HG02970 (cell line): ENCODE data around the gene TRAPPC3L.

Experiments
- ATAC-seq: cut with Tn5 transposase; IDR thresholded peaks from one replicate; pipeline ENCODE4 v1.9.1; 2021; ENCODE audit warnings: mild to moderate bottlenecking, moderate library complexity, moderate number of reproducible peaks; ENCODE audit not compliant: unreplicated experiment, low FRiP score

The TRAPPC3L gene

DNA sequence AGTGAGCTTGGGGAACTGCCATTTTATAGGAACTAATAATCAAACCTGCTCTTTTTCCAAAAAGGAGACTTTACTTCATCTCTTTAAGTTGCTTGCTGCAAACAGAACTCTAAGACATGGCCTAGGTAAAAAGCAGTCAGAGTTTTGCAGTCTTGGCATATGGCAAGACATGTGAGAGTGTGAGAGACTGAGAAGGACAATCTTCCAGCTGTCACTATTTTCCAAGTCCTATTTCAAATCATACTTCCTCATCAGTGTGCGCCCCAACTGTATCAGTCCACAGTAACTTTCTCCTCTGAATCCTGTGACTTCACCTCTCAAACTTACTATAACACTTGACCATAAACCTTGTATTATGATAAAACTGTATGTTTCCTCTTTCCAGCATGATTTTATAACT, 74.0 kb downstream of the TRAPPC3L start:
- ATAC-seq: no peak

DNA sequence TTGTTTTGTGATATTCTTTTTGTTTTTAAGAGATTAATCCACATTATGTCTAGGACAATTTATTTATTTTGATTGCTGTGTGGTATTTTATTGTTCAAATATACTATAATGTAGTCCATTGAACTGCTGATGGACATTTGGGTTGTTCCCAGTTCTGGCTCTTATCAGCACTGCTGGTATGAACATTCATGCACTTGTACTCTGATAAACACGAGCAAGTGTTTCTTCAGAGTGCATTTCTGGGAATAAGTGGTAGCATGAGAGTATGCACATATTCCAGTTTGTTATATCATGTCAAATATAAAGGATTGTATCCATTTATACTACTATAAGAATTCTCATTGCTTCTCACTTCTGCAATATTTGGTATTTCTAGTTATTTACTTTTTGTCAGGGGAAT, 77.2 kb downstream of the TRAPPC3L start:
- ATAC-seq: no peak

DNA sequence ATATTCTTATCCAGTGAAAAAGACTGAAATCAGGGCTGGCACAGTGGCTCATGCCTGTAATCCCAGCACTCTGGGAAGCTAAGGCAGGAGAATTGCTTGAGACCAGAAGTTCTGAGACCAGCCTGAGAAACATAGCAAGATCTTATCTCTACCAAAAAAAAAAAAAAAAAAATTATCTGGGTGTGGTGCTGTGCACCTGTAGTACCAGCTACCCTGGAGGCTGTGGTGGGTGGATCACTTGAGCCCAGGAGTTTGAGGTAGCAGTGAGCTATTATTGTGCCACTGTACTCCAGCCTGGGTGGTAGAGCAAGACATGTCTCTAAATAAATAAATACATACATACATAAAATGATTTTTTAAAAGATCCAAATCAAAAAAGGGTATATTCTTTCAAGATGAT, 78.0 kb downstream of the TRAPPC3L start:
- no peak for ATAC-seq

DNA sequence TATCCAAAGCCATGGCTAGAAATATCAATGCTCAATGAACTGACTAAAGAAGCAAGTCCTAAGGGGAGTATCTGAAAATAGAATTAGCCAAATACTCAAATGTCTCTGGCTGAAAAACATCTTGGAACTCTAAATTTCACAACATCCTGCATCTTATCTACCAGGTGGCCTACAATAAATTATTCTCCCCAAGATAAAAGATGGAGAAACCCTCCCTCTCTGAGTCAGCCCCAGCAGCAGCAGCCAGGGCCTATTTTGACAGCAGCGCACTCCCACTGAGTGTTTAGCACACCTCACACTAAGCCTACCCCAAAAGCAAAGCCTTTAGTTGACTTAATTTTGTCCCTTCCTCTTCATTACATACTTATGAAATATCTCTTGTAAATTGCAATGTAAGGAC, 78.4 kb downstream of the TRAPPC3L start:
- no peak for ATAC-seq

DNA sequence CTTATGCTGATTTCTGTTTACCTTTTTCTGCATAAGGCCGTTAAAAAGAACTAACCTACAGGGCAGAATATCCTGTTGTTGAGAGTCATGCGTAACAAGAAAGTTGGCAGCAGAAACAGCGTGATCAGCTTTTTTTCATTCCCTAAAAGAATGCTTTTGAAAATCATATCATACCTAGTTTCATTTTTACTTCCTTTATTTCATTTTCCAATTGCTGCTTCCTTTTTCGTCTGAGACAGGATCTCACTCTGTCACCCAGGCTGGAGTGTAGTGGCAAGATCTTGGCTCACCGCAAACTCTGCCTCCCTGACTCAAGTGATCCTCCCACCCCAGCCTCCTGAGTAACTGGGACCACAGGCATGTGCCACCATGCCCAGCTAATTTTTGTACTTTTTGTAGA, 80.2 kb downstream of the TRAPPC3L start:
- no peak for ATAC-seq

DNA sequence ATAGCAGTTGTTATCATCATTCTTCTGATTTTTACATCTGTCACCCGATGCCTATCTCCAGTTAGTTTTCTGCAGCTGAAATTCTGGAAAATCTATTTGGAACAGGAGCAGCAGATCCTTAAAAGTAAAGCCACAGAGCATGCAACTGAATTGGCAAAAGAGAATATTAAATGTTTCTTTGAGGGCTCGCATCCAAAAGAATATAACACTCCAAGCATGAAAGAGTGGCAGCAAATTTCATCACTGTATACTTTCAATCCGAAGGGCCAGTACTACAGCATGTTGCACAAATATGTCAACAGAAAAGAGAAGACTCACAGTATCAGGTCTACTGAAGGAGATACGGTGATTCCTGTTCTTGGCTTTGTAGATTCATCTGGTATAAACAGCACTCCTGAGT, 82.2 kb downstream of the TRAPPC3L start:
- no peak for ATAC-seq

DNA sequence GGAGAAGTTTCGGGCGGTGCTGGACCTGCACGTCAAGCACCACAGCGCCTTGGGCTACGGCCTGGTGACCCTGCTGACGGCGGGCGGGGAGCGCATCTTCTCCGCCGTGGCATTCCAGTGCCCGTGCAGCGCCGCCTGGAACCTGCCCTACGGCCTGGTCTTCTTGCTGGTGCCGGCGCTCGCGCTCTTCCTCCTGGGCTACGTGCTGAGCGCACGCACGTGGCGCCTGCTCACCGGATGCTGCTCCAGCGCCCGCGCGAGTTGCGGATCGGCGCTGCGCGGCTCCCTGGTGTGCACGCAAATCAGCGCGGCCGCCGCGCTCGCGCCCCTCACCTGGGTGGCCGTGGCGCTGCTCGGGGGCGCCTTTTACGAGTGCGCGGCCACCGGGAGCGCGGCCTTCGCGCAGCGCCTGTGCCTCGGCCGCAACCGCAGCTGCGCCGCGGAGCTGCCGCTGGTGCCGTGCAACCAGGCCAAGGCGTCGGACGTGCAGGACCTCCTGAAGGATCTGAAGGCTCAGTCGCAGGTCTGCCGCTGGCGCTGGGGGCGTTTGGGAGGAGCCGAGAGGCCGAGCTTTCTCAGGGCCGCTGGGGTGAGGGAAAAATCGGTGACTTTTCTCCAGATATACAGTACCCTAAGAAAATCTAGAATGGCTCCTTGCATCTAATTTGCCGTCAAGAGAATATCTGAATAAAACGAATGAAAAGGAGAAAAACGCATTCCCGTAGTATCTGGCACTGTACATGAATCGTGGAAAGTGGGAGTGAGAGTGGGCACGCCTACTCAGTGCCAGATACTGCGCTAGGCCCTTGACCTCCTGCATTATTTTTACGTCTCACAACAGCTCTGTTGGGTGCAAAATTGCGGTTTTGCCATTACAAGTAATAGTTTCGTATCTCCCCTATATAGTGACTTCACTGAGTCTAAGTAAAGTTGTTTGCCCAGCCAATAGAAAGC, 83.3 kb downstream of the TRAPPC3L start:
- peak; percentile 75 for ATAC-seq

DNA sequence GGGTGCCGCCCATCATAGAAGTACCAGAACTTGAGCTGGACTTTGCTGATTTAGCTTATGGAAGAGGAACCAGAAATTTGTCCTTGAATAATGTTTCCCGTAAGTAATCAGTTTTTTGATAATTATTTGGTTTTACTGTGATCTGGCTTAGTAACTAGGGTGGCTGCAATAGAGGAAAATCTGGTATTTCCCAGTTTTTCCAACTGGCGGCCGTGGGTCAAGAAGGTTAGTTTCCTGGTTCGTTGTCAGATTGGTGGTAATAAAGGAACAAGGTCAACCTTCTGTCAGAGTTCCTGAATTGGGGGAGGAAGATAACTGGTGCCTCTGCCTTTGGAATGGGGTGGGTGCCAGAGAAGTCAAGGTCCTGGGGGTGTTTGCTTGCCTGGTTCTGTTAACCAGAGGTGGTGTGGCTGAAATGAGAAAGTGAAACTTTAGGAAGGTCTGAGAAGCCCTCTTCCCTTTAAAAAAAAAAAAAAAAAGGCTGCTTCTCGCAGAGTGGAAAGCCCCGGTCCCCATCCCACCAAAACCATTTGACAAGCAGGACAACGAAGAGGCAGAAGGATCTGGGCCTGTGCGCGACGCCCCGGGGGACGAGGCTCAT, 84.1 kb downstream of the TRAPPC3L start, which contains the start of gene CALHM6:
CALHM6 (plus strand) TSS at position 45 of the 601 bp plus-strand sequence; CDS start at position 600, 555 bp downstream.
- no peak for ATAC-seq

DNA sequence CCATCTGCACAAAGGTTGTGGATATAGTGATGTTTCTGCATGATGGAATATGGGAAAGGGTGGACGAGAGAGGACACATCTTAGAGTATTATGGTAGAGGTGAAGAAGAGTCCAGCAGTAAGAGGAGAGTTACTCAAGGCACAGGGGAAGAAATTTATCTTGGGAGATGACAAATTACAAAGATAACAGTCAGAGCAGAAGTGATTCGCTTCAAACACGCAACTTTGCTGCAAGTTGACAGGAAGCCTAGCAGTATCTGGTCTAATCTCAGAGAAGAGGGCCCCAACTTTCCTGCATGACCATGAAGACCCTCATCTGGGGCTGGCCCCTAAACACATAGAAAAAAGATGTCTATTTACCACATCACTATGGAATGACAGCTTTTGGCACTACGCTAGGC, 85.6 kb downstream of the TRAPPC3L start:
- no peak for ATAC-seq

DNA sequence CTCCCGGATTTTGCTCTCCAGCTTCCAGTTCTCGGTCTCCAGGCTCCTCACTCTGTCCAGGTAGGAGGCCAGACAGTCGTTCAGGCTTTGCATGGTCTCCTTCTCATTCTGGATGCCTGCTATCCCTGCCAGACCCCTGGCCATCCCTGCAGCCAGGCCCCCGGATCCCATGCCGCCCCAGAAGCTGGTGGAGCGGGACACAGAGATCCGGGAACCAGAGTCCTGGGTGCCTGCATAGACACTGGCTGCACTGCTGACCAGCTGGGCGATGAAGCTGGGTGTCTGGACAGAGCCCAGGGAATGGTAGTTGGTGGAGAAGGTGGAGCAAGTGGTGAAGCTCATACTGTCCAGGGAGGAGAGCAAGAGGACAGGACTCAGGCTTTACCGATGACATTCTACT, 87.2 kb downstream of the TRAPPC3L start:
- no peak for ATAC-seq

DNA sequence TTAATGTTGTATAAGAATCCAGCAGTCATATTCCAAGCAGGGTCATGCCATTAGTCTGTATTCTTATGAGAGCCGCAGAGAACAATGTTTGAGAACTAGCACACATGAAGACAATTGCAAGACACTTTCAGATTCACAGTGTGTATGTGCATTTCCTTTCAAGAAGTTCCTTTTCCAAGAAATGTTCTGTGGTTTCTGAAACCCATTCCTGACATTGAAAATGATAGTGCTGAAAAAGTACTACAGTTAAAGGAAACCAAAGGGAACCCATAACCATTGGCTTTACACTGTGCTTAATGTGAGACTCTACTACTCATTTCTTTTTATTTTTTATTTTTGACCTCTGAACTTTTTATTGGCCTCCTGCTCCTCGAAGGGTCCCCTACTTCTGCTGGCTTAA, 88.6 kb downstream of the TRAPPC3L start:
- ATAC-seq: no peak

DNA sequence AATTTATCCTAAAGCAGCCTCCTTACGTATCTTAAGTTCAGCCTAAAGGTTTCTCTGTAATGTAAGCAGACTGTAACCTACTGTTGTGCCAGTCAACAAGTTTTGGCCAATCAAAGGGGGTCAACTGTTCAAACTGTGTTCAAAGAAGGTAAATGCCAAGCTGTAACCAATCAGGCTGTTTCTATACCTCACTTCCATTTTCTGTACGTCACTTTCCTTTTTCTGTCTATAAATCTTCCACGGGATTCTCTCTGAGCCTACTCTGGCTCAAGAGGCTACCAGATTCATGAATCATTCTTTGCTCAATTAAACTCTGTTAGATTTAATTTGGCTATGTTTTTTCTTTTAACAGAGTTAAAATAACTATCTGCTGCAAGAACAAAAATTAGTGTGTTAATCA, 89.4 kb downstream of the TRAPPC3L start:
- no peak for ATAC-seq

DNA sequence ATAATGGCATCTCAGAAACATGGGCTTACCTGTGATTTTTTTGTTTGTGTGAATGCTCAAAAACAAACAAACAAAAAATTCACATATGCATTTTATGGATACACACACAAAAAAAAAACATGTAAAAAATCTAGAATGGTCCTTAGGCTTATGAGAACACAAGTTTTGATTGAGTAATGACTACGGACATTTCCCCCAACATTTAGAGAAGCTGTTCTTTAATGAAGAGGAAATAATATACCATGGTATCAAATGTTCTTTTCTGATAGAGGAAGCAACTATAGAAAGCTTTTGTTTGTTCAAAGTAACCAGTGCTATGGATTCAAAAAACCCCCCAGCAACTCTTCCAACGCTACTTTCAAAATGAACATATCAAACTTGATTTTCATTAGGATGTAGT, 93.0 kb downstream of the TRAPPC3L start:
- ATAC-seq: no peak

DNA sequence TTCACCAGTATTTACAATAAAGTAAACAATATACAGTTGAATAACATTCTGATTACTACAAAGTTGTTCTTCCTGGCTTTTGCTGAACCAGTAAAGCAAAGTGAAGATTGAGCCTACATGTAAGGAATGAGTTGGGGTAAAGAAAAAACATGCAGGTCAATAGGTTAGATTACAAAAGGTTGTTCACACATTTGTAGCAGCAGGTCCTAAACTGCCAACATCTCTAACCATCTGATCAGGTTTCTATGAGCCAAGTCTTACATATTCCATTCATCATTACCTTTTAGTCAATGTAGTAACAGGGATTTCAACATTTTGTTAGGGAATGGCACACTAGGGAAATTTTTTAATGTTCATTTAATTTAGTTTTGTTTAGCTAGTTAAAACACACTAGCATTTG, 93.6 kb downstream of the TRAPPC3L start:
- ATAC-seq: no peak

DNA sequence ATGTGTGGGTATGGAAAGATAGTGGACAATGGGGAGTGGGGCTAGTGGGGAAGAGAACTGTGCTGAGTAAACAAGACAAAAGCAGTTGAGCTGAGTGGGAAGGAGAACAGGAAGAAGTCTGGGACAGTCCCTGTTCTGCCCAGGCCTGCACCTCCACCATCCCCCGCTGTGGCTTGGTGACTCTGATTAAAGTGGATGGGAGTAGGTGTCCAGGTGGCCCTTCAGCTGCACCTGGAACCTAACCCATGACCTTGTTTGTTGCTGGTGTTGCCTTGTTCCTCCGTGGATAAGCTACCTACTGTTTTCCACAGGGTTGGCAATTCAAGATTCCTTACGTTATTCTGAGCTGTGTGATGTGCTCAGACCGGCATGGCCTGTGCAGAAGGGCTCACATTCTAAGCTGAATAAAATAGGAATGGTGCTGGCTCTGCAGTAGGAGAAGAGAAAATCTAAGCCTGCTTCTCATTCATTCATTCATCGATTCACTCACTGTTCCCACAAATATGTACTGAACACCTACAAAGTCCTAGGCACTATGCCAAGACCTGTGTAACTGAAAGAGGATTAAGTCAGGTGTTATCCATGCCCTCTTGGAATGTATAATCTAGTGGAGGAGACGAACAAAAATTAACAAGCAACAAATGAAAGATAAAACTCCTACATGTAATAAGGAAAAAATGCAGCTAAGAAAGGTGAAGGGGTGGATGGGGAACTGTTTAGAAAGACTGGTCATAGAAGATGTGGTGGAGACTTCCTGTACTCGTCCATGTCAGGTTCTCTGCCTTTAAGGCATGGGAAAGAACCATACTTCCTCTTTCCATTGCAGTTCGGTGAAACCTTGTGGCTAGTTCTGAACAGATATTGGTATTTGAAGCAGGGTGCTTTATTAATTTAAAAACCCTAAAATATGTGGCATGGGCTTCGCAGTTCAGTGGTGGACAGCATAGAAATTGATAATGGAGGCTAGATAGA, 94.4 kb downstream of the TRAPPC3L start:
- peak; percentile 63 for ATAC-seq

DNA sequence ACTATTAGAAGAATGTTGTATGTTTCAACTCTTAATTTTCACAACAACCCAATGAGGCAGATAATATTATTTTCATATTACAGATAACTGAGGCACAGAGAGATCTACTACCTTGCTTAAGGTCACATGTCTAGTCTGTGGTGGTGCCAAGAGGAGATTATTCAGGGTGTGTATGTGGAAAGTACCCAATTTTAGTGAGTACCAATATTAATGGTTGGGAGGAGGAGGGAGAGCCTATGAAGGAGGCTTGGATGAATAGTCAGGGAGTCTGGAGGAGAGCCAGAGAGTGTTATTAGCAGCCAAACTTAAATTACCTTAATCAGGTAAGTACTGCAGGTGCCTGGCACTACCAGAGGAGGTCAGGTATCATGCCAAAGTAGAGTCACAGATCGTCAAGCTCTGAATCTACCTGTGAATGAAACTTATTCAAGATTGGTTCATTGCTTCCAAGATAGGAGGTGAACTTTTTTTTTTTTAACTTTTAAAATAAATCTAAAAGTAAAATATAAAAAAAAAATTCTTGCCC, 95.2 kb downstream of the TRAPPC3L start:
- no peak for ATAC-seq

DNA sequence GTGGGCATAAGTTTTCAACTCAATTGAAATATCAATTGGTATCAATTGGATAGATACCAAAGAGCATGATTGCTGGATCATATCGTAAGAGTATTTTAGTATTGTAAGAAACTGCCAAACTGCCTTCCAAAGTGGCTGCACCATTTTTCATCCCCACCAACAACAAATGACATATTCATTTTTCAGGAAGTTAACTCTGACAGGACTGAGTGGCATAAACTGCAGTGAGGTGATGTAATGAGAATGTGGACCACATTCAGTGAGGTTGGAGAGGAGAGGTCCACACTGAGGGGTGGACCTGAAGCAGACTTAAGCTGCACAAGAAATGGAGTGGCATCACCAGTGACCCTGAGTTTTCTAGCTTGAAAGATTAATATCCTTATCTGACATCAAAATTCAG, 95.9 kb downstream of the TRAPPC3L start:
- no peak for ATAC-seq

DNA sequence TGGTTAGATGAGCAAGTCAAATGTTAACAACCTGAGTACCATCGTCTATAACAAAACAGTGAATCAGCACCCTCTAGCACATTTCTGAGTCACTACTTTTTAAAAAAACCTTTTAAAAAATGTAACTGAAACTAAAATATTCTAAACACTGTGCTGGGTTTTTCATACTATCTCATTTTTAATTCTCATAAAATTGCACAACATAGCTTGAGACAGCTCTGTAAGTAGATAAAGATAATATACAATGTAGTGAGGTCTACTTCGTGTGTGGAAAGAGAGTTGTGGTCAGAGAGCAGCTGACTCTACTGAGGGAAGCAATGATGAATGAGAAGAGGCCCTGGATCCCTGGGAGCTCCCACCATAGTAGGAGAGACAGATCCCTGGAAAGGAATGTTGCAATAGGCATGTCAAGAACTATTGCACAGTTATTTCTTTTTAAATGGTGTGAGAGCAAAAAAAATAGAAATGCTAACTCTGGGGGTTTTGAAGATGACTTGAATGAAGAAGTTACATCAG, 97.9 kb downstream of the TRAPPC3L start:
- no peak for ATAC-seq

DNA sequence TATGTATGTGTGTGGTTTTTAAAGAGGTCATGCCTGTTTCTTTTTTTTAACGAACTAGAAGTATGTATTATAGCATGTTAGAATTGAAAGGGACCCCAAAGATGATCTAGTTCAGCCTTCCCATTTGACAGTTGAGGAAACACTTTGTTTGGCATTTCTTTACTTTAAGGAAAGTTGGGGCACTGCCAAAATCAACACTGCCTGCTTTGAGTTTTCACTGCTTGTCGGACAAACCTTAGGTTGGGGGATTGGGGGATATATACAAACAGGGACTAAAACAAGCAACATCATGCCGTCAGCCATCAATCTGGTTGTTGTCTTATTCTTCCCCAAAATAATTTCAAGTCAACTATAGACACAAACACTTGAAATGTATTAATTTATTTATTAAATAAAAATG, 98.4 kb downstream of the TRAPPC3L start:
- no peak for ATAC-seq

DNA sequence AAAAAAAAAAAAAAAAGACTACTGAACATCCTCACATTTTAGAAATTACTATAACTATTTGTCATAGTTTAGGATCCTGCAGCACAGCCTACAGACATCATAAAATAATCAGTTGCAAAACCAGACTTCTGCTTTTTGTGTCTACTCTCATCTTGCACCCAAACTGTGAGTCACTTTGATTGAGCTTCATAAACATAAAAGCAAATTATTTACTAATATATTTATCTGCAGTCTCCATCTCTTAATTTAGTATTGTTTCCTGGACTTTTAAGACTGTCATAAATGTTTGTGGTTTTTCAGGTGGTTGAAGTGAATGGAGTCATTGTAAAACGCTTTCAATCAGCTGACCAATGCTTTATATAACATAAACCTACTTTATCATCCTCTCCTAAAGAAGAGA, 99.1 kb downstream of the TRAPPC3L start:
- ATAC-seq: no peak
